ENCODE results near the gene INO80. TPM values are rescaled to one million over a fixed set of nuclear protein-coding genes. Genes with fewer than 3 reads are reported as not detected.

Gene INO80
- total RNA-seq, 4 donors from 2014 or later: 20.9 to 28.4 (median 25.1) TPM

- TF ChIP-seq CTCF (IDR thresholded peaks at IDR 0.05; ENCODE audit: low read depth): no peak
These were observed 8.0 kb upstream of the INO80 start for GRCh38 chr15:41124058-41124457.

- no peak for TF ChIP-seq CTCF (IDR thresholded peaks at IDR 0.05; ENCODE audit: low read depth)
These were observed 6.8 kb upstream of the INO80 start for GRCh38 chr15:41122849-41123248.

GRCh38 chr15:41121951-41122350 lies 5.9 kb upstream of the INO80 start:
- no peak for TF ChIP-seq CTCF (IDR thresholded peaks at IDR 0.05; ENCODE audit: low read depth)

- TF ChIP-seq CTCF (IDR thresholded peaks at IDR 0.05; ENCODE audit: low read depth): no peak
These were observed 827 bp upstream of the INO80 start for GRCh38 chr15:41116962-41117252.

GRCh38 chr15:41115652-41116115 lies 396 bp downstream of the INO80 start:
- no peak for TF ChIP-seq CTCF (IDR thresholded peaks at IDR 0.05; ENCODE audit: low read depth)

GRCh38 chr15:41115161-41115651 lies 874 bp downstream of the INO80 start:
- no peak for TF ChIP-seq CTCF (IDR thresholded peaks at IDR 0.05; ENCODE audit: low read depth)

- TF ChIP-seq CTCF (IDR thresholded peaks at IDR 0.05; ENCODE audit: low read depth): no peak
These were observed 9.1 kb downstream of the INO80 start for GRCh38 chr15:41106947-41107346.

Measured in subcutaneous adipose tissue (tissue), 4 donors.